PFSK-1 (cell line): ENCODE measurements around the gene AGGF1.

Experiments
- FOXP2 ChIP-seq: optimal IDR thresholded peaks from 2 replicates; pipeline ENCODE3; 2011; ENCODE audit warnings: borderline replicate concordance, control low read depth, inconsistent platforms; ENCODE audit not compliant: insufficient read depth; ENCODE audit errors: extremely low read length, extremely low read depth
- POLR2AphosphoS5 ChIP-seq: IDR thresholded peaks from 2 replicates; pipeline ENCODE4 v1.6.1; 2012; ENCODE audit warnings: low read depth, mild to moderate bottlenecking, control low read depth, low read length, moderate library complexity
- SIN3A ChIP-seq: IDR thresholded peaks from 2 replicates; pipeline ENCODE4 v1.6.1; 2012; ENCODE audit warnings: mild to moderate bottlenecking, low read length, moderate library complexity, borderline replicate concordance; ENCODE audit not compliant: insufficient read depth
- TAF1 ChIP-seq: IDR thresholded peaks from 2 replicates; pipeline ENCODE4 v1.6.1; 2012; ENCODE audit warnings: low read length, control low read depth, borderline replicate concordance; ENCODE audit not compliant: insufficient read depth
- TF ChIP-seq, protein P1 (sequence below), 2 experiments: IDR thresholded peaks; 2 replicates each; pipeline versions ENCODE4 v1.6.1 to v1.8.0; 2011 to 2012; ENCODE audit warnings: low read depth in 2 of 2, low read length in 2 of 2, control low read depth in 1 of 2, inconsistent platforms in 1 of 2, mild to moderate bottlenecking in 1 of 2, moderate library complexity in 1 of 2; ENCODE audit not compliant: insufficient read depth in 1 of 2

AGGF1 gene

DNA sequence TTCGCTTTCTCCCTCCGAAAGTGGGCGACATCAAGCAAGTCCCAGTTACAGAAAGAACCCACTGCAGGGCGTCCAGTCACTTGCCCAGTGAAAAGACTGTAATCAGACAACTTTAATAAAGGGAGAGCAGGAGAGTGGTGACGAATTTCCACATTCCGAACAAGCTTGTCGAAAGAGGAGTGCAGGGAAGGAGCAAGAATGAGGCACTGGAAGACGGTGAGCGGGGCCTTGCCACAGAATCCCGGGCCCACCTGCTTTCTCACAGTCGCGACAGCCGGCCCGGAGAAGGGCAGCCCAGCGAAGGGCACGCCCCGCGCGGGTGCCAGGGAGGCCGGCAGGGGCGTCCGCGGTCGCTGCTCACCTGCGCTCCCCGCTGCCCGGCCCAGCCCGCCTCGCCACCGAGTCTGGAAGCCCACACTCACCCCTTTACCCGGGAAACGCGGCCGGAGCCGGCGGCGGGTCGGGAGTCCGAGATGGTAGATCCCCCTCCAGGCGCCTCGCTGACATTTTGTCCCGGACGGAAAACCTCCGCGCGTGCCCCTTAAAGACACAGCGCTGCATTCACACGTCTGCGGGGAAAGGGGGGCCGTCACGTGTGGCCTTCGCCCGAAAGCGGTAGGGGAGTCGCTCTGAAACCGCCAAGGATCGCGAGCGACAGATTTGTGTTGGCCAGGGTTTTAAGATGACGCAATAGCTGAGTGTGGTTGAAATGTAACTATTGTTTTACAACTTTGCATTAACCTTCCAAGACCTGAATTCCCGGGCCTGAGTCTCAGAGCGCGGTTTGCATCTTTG, 56.7 kb downstream of the AGGF1 start, which contains the start of gene ZBED3:
TSS of gene ZBED3 (minus strand) at position 597 of the 795 bp plus-strand sequence. CDS start 9,407 bp downstream, outside the sequence.
- TF ChIP-seq SIN3A (no peak), FOXP2 (peak; percentile 8), TAF1 (peak; percentile 70; the same call in 1 of the 2 replicates), POLR2AphosphoS5 (peak; percentile 32)
- TF ChIP-seq, protein P1, sequence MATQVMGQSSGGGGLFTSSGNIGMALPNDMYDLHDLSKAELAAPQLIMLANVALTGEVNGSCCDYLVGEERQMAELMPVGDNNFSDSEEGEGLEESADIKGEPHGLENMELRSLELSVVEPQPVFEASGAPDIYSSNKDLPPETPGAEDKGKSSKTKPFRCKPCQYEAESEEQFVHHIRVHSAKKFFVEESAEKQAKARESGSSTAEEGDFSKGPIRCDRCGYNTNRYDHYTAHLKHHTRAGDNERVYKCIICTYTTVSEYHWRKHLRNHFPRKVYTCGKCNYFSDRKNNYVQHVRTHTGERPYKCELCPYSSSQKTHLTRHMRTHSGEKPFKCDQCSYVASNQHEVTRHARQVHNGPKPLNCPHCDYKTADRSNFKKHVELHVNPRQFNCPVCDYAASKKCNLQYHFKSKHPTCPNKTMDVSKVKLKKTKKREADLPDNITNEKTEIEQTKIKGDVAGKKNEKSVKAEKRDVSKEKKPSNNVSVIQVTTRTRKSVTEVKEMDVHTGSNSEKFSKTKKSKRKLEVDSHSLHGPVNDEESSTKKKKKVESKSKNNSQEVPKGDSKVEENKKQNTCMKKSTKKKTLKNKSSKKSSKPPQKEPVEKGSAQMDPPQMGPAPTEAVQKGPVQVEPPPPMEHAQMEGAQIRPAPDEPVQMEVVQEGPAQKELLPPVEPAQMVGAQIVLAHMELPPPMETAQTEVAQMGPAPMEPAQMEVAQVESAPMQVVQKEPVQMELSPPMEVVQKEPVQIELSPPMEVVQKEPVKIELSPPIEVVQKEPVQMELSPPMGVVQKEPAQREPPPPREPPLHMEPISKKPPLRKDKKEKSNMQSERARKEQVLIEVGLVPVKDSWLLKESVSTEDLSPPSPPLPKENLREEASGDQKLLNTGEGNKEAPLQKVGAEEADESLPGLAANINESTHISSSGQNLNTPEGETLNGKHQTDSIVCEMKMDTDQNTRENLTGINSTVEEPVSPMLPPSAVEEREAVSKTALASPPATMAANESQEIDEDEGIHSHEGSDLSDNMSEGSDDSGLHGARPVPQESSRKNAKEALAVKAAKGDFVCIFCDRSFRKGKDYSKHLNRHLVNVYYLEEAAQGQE (IDR thresholded peaks at IDR 0.05; ENCODE audit: insufficient read depth in 1 of 2, low read depth in 2 of 2, low read length in 2 of 2), result no peak

DNA sequence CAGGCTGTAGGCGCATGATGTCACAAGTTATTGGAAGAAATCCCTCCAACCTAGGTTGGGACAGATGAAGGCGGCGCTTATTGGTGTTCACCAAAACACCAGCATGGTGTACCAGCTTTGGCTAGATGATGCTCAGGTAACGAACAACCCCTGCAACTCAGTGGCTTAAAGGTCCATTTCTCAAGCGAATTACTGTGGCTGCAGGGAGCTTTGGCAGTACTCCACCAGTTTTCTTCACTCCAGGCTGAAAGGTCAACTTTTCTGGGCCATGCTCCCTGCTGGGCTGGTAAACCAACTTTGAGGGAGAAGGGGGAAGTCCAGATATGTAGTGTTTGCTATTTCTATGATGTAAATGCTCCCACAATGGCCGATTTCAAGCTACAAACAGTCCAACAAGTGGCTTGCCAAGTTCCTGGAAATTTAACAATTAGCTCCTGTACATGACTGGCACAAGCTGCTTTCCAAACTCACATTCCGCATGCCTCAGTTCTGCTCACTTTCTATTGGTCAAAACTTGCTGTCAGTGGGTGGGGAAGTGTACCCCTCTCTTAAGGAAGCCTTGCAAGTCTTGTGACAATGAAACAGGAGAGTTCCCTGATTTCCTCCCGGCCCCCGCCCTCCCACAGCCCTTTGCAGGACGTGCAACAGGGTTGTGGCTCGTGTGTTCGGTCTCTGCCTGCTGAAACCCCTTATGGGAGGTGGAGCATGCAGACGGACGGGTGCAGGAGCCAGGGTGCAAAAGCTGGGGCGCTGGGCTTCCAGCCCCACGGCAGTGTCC, 57.5 kb downstream of the AGGF1 start:
- TF ChIP-seq TAF1, result 0 out of 2 replicates have a peak, but pooled peaks have one; percentile 12
- no peak for TF ChIP-seq SIN3A
- TF ChIP-seq FOXP2, result no peak
- 0 out of 2 replicates have a peak, but pooled peaks have one; percentile 14 for TF ChIP-seq POLR2AphosphoS5

DNA sequence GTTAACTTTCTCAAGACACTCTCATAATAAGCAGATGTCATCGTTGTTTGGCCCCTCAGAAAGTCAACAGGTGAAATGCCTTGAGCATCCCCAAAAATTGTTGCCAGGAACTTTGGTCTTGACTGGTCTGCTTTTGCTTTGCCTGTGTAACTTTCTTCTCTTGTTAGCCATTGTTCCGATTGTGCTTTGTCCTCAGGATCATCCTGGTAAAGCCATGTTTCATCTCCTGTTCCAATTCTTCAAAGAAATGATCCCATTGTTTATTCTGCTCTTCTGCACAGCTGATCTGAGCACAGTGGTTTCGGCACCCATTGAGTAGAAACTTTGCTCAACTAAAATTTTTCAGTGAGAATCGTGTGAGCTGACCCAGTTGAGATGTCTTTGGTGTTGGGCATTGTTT, 65.0 kb downstream of the AGGF1 start:
- TF ChIP-seq TAF1, result no peak
- TF ChIP-seq, protein P1 (IDR thresholded peaks at IDR 0.05; ENCODE audit: insufficient read depth in 1 of 2, low read depth in 2 of 2, low read length in 2 of 2), result no peak
- no peak for TF ChIP-seq FOXP2
- no peak for TF ChIP-seq POLR2AphosphoS5
- TF ChIP-seq SIN3A, result no peak

DNA sequence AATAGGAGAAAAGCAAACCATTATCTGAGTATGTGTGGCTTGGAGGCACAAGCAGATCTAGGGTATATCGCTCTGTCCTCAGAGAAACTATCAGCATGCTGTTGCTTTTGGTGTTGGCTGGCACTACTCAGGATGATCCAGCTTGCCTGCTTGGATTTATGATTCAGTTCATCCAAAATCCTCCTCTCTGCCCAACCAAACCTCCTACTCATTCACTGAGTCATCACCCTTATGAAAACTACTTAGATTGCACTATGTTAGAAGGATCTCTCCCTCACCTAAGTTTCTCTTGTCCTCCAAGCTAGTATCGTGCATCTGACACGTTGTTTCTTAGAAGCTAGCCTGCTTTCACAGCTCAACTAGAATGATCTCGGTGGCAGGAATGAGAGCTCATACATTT, 71.1 kb downstream of the AGGF1 start:
- TF ChIP-seq TAF1, result no peak
- TF ChIP-seq FOXP2, result no peak
- TF ChIP-seq, protein P1 (IDR thresholded peaks at IDR 0.05; ENCODE audit: insufficient read depth in 1 of 2, low read depth in 2 of 2, low read length in 2 of 2), result no peak
- TF ChIP-seq POLR2AphosphoS5, result no peak
- TF ChIP-seq SIN3A, result no peak

DNA sequence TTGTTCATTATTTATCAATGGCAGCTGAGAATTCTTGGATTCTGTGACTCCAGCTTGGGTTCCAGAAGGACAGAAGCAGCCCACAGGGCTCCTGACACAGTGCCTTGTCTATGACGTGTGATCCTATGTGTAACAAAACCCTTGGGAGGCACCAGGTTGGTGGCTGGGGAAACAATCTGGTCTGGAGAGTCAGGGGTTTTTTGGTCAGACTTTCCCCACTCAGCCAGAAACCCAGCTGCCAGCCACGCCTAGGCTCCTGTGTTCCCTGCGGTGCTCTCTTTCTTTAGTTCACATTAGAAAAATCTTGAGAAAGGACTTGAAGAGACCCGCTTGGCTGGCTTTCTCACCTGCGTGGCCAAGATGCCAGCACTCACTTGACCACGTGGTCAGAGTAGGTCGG, 72.3 kb downstream of the AGGF1 start:
- TF ChIP-seq SIN3A (no peak), TAF1 (no peak), POLR2AphosphoS5 (no peak), FOXP2 (no peak)
- TF ChIP-seq, protein P1 (IDR thresholded peaks at IDR 0.05; ENCODE audit: insufficient read depth in 1 of 2, low read depth in 2 of 2, low read length in 2 of 2), result no peak
